ENCODE data around the gene GBX2. TPM values are rescaled to one million over a fixed set of nuclear protein-coding genes. Genes with fewer than 3 reads are reported as not detected.

Gene GBX2
- total RNA-seq, 1 experiment from 2014 or later = 5.9 TPM

DNA sequence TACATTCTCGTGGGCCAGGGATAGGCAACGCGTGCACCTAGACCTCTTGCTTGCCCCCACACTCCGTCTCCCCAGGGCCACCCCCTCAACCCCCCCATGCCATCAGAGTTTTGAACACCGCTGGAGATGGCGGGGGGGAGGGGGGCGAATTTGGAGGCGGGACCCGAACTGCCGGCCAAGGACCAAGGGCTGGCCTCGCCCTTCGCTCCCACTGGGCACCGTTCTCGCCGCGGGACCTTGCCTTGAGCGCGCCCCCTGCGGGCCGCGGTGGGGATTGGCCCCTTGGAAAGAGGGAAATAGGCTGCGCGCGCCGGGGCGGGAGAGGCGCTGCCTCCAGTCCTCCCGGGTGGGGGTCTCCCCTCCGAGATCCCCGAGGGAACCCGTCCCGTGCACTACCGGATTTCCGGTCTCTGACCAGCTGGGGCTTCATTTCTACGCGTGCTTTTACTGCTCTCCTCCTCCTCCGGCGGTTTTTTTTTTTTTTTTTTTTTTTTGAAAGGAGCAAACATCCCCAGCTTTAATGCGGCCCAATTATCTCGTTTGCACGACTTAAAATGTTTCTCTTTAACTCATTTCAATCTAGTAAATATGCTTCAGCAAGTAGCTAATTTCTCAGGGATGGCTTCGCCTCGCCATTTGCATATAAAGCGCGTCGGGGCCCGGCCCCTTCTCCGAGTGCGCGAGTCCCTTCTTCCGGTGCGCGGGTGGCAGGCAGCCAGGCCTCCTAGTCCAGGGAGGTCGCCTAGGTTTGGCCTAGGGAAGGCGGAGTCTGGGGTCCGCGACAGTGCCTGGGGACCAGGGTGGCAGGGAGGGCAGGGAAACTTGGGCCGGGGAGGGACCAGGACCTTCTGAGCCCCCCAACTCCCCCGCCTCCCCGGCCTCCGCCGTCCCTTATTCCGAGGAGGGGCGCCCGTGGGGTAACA lies 10.0 kb upstream of the GBX2 start:
- peak; percentile 56 for DNase-seq (ENCODE audit: low read depth, low spot score)
- peak; percentile 82 for ATAC-seq
- Histone ChIP-seq H3K9ac (ENCODE audit: low read length) (peak overlapping the region; percentile 48), H3K36me3 (ENCODE audit: control insufficient read depth in 1 of 2, insufficient read depth in 2 of 2, low read length in 2 of 2) (no peaks in the 10 kb centered on the region), H3K9me2 (ENCODE audit: insufficient read depth) (no peaks in the 10 kb centered on the region), H3K79me2 (ENCODE audit: insufficient read depth, low read length) (peaks cover 28% of the 10 kb centered on the region), H3K4me3 (replicated peaks in 1 of 2; ENCODE audit: low read depth in 1 of 2, low read length in 2 of 2) (peak overlapping the region; percentile 37 to 55), H3K9me3 (ENCODE audit: control insufficient read depth in 1 of 2, insufficient read depth in 1 of 2, low read depth in 1 of 2, low read length in 2 of 2) (no peaks in the 10 kb centered on the region), H3K4me2 (ENCODE audit: low read length) (peak overlapping the region; percentile 93), H4K20me1 (ENCODE audit: insufficient read depth) (no peaks in the 10 kb centered on the region; the same call in 1 of the 2 replicates), H3K4me1 (ENCODE audit: control insufficient read depth in 1 of 2, insufficient read depth in 2 of 2, low read length in 2 of 2) (peaks cover 15 to 63% of the 10 kb centered on the region in 2 experiments), H2AFZ (ENCODE audit: low read depth, low read length, poor library complexity, severe bottlenecking) (no peak overlapping the region), H3K27ac (ENCODE audit: low read depth, low read length) (peak overlapping the region; percentile 37; the same call in 1 of the 2 replicates), H3K27me3 (ENCODE audit: insufficient read depth, low read length) (no peaks in the 10 kb centered on the region)
- RAD21 ChIA-PET (ENCODE audit: low non-redundant PET in 1 of 2, low total read pairs in 2 of 2, uncharacterized antibody in 2 of 2, unreplicated experiment in 2 of 2) = interaction anchor here (0.6 to 0.9 kb wide), 3 partner anchors 229 to 399 kb away, joined by 3 to 6 read pairs (median 3); no protein-coding TSS in a partner anchor
- intact Hi-C loops (cut with micrococcal nuclease) = loop anchor here (2.0 to 5.0 kb wide), 2 partner anchors 35 to 101 kb away; no protein-coding TSS in a partner anchor
- CTCF ChIA-PET = interaction anchor here (0.6 to 8.8 kb wide), 16 partner anchors 9 to 412 kb away, joined by 3 to 112 read pairs (median 4); partner anchors contain the start of gene GBX2
- TF ChIP-seq CBX3 (IDR thresholded peaks at IDR 0.05; ENCODE audit: low read depth) (no peak), EGR1 (IDR thresholded peaks at IDR 0.05; ENCODE audit: low read depth) (no peak), POLR2AphosphoS5 (IDR thresholded peaks at IDR 0.05; ENCODE audit: low read depth, low read length) (no peak), YY1 (IDR thresholded peaks at IDR 0.05; ENCODE audit: extremely low read depth, insufficient replicate concordance, low read depth, low read length) (no peak), FOSL1 (IDR thresholded peaks at IDR 0.05; ENCODE audit: low read depth) (no peak), RAD21 (IDR thresholded peaks at IDR 0.05; ENCODE audit: low read depth) (peak; percentile 62), ZFX (IDR thresholded peaks at IDR 0.05) (no peak), ELF1 (IDR thresholded peaks at IDR 0.05; ENCODE audit: borderline replicate concordance, low read depth) (no peak), CEBPB (IDR thresholded peaks at IDR 0.05; ENCODE audit: low read depth) (no peak), SP1 (IDR thresholded peaks at IDR 0.05; ENCODE audit: low read depth) (no peak)
- TF ChIP-seq, protein P1, sequence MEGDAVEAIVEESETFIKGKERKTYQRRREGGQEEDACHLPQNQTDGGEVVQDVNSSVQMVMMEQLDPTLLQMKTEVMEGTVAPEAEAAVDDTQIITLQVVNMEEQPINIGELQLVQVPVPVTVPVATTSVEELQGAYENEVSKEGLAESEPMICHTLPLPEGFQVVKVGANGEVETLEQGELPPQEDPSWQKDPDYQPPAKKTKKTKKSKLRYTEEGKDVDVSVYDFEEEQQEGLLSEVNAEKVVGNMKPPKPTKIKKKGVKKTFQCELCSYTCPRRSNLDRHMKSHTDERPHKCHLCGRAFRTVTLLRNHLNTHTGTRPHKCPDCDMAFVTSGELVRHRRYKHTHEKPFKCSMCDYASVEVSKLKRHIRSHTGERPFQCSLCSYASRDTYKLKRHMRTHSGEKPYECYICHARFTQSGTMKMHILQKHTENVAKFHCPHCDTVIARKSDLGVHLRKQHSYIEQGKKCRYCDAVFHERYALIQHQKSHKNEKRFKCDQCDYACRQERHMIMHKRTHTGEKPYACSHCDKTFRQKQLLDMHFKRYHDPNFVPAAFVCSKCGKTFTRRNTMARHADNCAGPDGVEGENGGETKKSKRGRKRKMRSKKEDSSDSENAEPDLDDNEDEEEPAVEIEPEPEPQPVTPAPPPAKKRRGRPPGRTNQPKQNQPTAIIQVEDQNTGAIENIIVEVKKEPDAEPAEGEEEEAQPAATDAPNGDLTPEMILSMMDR (IDR thresholded peaks at IDR 0.05 in 2 of 3, conservative IDR thresholded peaks at IDR 0.05 in 1 of 3; ENCODE audit: borderline replicate concordance in 1 of 3, insufficient read depth in 1 of 3, low read depth in 2 of 3, low read length in 2 of 3) = peak; percentile 65 to 91 (median 82)
- TF ChIP-seq, protein P2, sequence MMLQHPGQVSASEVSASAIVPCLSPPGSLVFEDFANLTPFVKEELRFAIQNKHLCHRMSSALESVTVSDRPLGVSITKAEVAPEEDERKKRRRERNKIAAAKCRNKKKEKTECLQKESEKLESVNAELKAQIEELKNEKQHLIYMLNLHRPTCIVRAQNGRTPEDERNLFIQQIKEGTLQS (IDR thresholded peaks at IDR 0.05) = no peak
- POLR2A ChIA-PET = interaction anchor here (1.3 kb wide), 1 partner anchor 399 kb away, joined by 3 read pairs; no protein-coding TSS in a partner anchor
- BruUV-seq (replicated peaks) = no TSS peak
